AG09309 (cell line): ENCODE data around the gene TMEM132D.

Experiments
- DNase-seq: peaks from one replicate; pipeline ENCODE4 v3.0.0-alpha.2; 2010; ENCODE audit warnings: low read depth
- H3K4me3 ChIP-seq: 2 replicates; pipeline ENCODE4 v1.5.1; 2011; ENCODE audit warnings: mild to moderate bottlenecking, low read depth, low read length, moderate library complexity; ENCODE audit not compliant: control insufficient read depth
- CTCF ChIP-seq: IDR thresholded peaks from 2 replicates; pipeline ENCODE4 v1.5.1; 2011; ENCODE audit warnings: mild to moderate bottlenecking, low read depth, low read length, inconsistent platforms; ENCODE audit not compliant: insufficient read depth, control insufficient read depth; ENCODE audit errors: missing control alignments

The TMEM132D gene

GRCh38 chr12:129413295-129413694, 490.5 kb downstream of the TMEM132D start:
- no peak for TF ChIP-seq CTCF
- H3K4me3 ChIP-seq, result no peak overlapping the region
- no peak for DNase-seq

DNA sequence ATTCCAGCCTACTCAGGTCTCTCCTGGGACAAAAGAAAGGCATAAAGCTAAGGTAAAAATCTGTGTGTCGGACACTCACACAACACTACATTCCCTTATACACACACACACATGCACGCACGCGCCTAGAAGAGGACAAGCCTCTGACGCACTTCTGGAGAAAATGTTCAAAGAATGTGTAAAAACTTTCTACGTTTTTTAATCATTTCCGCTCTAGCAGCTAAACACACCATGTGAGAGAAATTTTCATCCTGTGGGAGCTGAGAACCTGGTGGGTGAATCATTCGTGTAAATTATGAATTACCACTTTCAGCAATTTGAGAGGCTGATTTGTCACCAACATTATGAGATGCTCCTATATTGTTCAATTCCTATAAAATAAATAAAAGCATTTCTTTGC, 494.5 kb downstream of the TMEM132D start:
- no peak for TF ChIP-seq CTCF
- no peak for DNase-seq
- H3K4me3 ChIP-seq, result no peak overlapping the region

GRCh38 chr12:129404556-129404955, 499.3 kb downstream of the TMEM132D start:
- TF ChIP-seq CTCF, result no peak
- no peak for DNase-seq
- no peak overlapping the region for H3K4me3 ChIP-seq

- DNase-seq, result no peak
- H3K4me3 ChIP-seq, result no peak overlapping the region
- TF ChIP-seq CTCF, result no peak
Observed at GRCh38 chr12:129401572-129401971, 502.3 kb downstream of the TMEM132D start.

GRCh38 chr12:129394177-129394825, 509.5 kb downstream of the TMEM132D start:
- DNase-seq, result no peak
- no peak overlapping the region for H3K4me3 ChIP-seq
- no peak for TF ChIP-seq CTCF

DNA sequence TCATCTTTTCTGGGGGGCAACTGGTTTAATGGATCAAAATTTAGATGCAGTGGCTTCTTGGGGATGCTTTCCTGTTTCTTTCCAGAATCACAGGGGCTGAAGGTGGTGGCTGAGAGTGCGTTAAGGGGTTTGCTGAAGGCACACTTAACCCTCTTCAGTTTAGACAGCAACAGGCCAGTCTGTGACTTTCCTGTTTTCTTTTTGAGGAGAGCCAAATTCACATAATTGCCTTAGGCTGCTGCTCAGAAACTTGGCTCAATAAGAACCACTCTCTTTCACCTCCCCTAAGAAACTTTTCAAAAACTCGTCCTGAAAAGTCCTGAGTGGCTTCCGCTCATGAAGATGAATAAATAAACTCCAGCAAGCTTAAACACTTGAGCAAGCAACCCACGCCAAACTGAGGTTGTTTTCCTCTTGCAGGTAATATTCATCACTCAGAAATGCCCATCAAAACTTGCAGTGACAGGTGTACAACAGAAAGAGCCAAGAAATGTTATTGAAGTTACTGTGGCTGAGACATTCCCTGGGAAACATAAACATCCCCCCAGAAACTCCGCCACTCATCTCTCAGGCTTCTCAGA, 510.4 kb downstream of the TMEM132D start:
- no peak for TF ChIP-seq CTCF

More for the DNA sequence above, 510.4 kb downstream of the TMEM132D start:
- no peak for DNase-seq
- H3K4me3 ChIP-seq, result no peak overlapping the region
